NT2/D1 (cell line): Measurements from ENCODE around the gene CYB5A.

Source experiments
- YY1 ChIP-seq: IDR thresholded peaks from 2 replicates; pipeline ENCODE4 v1.6.1; 2011; ENCODE audit not compliant: insufficient read length, insufficient read depth
- ZNF274 ChIP-seq: IDR thresholded peaks from 2 replicates; pipeline ENCODE4 v1.6.1; 2011; ENCODE audit warnings: mild to moderate bottlenecking, low read depth, low read length

GRCh38 chr18:74243127-74243526 is 48.6 kb downstream of the CYB5A start:
- TF ChIP-seq YY1 (no peak), ZNF274 (no peak)
